Lower leg skin (tissue), 3 donors: ENCODE results near the gene OARD1.

Source experiments
- CTCF ChIP-seq, 3 donors: fragments of 450-650 bp; IDR thresholded peaks; one replicate each; pipeline ENCODE4 v1.5.1; 2016; ENCODE audit warnings: antibody characterized with exemption in 3 of 3, mild to moderate bottlenecking in 3 of 3, moderate library complexity in 2 of 3
- POLR2A ChIP-seq, 2 donors: fragments of 450-650 bp; IDR thresholded peaks; one replicate each; pipeline ENCODE4 v1.6.1; 2016 to 2017; ENCODE audit warnings: antibody characterized with exemption in 2 of 2, mild to moderate bottlenecking in 1 of 2, moderate library complexity in 1 of 2

- no peak for TF ChIP-seq CTCF (IDR thresholded peaks at IDR 0.05)
- no peak for TF ChIP-seq POLR2A (IDR thresholded peaks at IDR 0.05)
Observed at GRCh38 chr6:41039060-41039998, 32.8 kb downstream of the OARD1 start, which contains the start of gene UNC5CL.
